Muscle layer of duodenum (tissue), 2 donors: ENCODE results near the gene FNDC11.
A peak's percentile ranks its signal among the peaks of the same experiment; 100 is the strongest.

Source experiments
- H3K27ac ChIP-seq: one replicate; pipeline ENCODE4 v1.7.0; 2013; ENCODE audit warnings: mild to moderate bottlenecking, low read length
- H3K27me3 ChIP-seq: one replicate; pipeline ENCODE4 v1.7.0; 2013; ENCODE audit warnings: low read depth, mild to moderate bottlenecking, control low read depth, low read length
- H3K36me3 ChIP-seq, 2 donors: one replicate each; pipeline ENCODE4 v1.7.0; 2013; ENCODE audit warnings: low read length in 2 of 2, control low read depth in 1 of 2, mild to moderate bottlenecking in 1 of 2; ENCODE audit not compliant: insufficient read depth in 2 of 2, control insufficient read depth in 1 of 2
- H3K4me1 ChIP-seq, 2 donors: one replicate each; pipeline ENCODE4 v1.7.0; 2013; ENCODE audit warnings: low read length in 2 of 2, mild to moderate bottlenecking in 2 of 2, control low read depth in 1 of 2, moderate library complexity in 1 of 2; ENCODE audit not compliant: insufficient read depth in 2 of 2, control insufficient read depth in 1 of 2
- H3K4me3 ChIP-seq, 2 donors: one replicate each; pipeline ENCODE4 v1.7.0; 2013; ENCODE audit warnings: low read length in 2 of 2, low read depth in 1 of 2, mild to moderate bottlenecking in 1 of 2
- H3K9me3 ChIP-seq, 2 donors: one replicate each; pipeline ENCODE4 v1.7.0; 2013; ENCODE audit warnings: low read length in 2 of 2, control low read depth in 1 of 2, mild to moderate bottlenecking in 1 of 2; ENCODE audit not compliant: control insufficient read depth in 1 of 2
- donor health status: healthy.

The FNDC11 gene

DNA sequence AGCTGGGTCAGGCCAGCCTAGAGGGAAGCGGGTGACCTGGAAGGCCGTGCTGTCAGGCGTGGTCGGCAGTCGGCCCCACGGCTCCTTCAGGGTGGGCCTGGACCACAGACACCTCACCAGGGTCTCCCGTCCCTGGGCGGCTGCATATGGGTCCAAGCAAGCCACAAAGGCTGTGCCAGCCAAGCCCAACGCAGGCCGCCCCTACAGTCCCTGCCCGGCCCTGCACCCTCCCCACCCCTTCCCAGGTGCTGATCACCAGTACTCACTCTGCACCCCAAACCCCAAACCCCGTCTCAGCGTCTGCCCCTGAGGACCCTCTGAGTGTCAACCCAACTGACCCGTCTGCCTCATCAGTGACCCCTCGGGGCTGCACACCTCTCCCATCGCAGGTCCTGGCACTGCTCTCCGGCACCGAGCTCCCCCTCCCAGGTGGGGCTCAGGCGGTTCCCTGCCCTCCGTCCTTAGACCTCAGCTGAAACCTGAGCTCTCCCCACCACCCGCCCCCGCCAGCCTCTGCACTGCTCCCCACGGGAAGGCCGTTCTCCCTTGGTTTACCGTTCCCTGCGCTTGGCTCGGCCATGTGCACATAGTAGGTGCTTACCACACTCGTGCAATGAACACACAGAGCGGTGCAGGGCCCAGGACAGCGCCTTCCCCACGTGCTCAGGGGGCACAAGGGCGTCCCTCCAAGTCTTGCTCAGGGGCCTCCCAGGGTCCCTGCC lies 34.9 kb upstream of the FNDC11 start:
- H3K4me3 ChIP-seq: peak overlapping the region; percentile 53 to 89
- H3K36me3 ChIP-seq: peaks cover 0 to 6% of the 10 kb centered on the region in 2 donors
- peaks cover 0 to 17% of the 10 kb centered on the region in 2 donors for H3K4me1 ChIP-seq
- H3K9me3 ChIP-seq: no peaks in the 10 kb centered on the region
- no peak overlapping the region for H3K27ac ChIP-seq
- peaks cover 4% of the 10 kb centered on the region for H3K27me3 ChIP-seq

DNA sequence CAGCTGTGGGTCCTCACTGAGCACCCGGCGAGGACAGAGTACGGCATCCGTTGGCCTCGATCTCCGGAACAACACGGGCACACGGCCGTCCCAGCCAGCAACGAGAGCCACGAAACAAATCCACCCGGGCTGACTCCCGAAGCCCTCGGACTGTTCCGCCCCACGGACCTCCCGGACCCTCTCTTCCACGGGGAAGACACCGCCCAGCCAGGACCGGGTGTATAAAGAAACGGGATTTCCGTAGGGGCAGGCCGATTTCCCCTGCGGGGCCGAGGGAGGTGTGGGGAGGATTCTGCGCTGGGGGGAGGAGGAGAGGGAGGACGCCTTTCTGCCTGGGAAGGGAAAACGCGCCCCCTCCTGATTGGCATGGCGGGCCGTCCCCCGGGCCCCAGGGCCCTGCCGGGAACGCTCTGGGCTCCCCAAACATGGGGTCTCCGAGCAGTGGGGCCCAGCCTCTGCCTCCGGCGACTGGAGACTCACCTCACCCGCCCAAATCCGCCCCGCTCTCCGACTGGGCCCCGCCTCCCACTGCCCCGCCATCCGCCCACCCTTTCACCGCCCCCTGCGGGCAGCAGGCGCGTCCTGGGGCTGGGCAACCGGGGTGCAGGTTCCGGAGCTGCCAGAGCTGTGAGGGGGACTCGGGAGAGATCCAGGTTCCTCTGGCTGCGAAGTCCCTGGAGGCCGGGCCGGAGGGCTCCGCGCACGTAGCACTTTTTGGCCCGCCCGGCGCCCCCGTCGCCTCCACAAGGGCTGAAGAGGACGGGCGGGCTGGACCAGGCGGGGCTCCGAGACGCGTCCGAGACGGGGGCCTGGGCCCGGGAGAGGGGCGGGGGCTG lies 34.1 kb upstream of the FNDC11 start:
- Histone ChIP-seq H3K27me3 (peaks cover 4% of the 10 kb centered on the region), H3K4me3 (peak overlapping the region; percentile 53 to 89), H3K4me1 (peaks cover 0 to 17% of the 10 kb centered on the region in 2 donors), H3K9me3 (no peaks in the 10 kb centered on the region), H3K36me3 (peaks cover 0 to 6% of the 10 kb centered on the region in 2 donors), H3K27ac (no peak overlapping the region)

DNA sequence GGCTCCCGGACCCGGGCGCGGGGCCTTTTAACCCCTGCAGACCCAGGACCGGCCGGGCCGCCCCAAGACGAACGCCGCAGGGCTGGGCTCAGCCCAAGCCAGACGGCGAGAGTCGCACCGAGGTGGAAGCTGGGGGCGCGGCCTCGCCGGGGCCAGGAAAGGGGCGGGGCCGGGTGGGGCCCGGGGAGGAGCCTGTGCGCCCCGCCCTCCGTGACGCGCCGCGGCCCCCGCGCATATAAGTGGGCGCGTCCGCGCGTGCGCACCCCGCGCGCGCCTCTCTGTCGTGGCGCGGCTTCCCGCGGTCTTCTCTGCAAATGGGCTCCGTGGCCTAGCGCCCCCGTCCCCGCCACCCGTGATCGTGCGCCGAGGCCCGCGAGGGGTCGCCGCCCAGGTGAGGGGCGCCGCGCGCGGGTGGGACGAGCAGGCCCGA lies 33.4 kb upstream of the FNDC11 start, which contains the start of gene PPDPF:
Gene PPDPF, plus strand, starts transcription at position 262 of the 430 bp plus-strand sequence. CDS start 544 bp downstream, outside the sequence.
- H3K4me1 ChIP-seq: peaks cover 0 to 17% of the 10 kb centered on the region in 2 donors
- peak within 1 kb of the TSS; percentile 74 to 89 for H3K4me3 ChIP-seq
- H3K27me3 ChIP-seq: peaks cover 4% of the 10 kb centered on the region
- H3K36me3 ChIP-seq: peaks cover 0 to 6% of the 10 kb centered on the region in 2 donors
- H3K9me3 ChIP-seq: no peaks in the 10 kb centered on the region
- H3K27ac ChIP-seq: peak within 1 kb of the TSS; percentile 72

DNA sequence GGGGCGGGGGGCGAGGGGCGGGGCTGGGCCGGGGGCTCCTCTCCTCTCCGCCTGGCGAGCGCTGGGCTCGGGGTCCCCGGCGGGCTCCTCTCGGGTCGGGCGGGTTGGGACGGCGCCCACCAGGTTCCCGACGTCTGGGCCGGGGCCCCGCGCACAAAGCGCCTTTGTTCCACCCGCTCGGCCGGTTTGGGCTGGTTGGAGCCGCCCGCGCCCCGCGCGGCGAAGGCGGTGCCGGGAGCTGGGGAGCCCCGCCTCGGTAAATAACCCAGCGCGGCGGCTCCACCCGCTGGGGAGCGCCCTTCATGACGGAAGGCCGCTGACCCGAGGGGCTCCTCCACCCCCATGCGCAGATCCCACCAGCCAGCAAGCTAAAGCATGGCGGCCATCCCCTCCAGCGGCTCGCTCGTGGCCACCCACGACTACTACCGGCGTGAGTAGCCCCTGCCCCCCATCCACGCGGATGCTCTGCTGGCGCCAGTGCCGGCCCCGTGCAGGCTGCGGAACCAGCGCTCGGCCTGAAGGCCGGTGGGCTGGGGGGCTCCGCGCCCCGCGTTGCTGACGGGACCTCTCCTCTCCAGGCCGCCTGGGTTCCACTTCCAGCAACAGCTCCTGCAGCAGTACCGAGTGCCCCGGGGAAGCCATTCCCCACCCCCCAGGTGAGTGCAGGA lies 32.9 kb upstream of the FNDC11 start:
- no peaks in the 10 kb centered on the region for H3K9me3 ChIP-seq
- H3K27ac ChIP-seq: peak overlapping the region; percentile 72
- peak overlapping the region; percentile 74 to 89 for H3K4me3 ChIP-seq
- H3K4me1 ChIP-seq: peaks cover 0 to 17% of the 10 kb centered on the region in 2 donors
- peaks cover 4% of the 10 kb centered on the region for H3K27me3 ChIP-seq
- H3K36me3 ChIP-seq: peaks cover 0 to 6% of the 10 kb centered on the region in 2 donors

DNA sequence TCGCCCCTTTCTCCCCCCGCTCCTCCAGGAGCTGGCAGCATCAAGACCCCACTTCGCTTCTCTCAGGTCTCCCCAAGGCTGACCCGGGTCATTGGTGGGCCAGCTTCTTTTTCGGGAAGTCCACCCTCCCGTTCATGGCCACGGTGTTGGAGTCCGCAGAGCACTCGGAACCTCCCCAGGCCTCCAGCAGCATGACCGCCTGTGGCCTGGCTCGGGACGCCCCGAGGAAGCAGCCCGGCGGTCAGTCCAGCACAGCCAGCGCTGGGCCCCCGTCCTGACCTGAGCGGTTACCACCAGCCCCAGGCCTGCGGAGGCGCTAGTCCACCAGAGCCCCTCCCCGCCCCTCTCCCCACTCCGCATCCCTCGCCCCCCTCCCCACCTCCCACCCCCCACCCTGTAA lies 32.4 kb upstream of the FNDC11 start:
- Histone ChIP-seq H3K27me3 (peaks cover 4% of the 10 kb centered on the region), H3K27ac (peak overlapping the region; percentile 72), H3K9me3 (no peaks in the 10 kb centered on the region), H3K36me3 (peaks cover 0 to 6% of the 10 kb centered on the region in 2 donors), H3K4me3 (peak overlapping the region; percentile 74 to 89), H3K4me1 (peaks cover 0 to 17% of the 10 kb centered on the region in 2 donors)

DNA sequence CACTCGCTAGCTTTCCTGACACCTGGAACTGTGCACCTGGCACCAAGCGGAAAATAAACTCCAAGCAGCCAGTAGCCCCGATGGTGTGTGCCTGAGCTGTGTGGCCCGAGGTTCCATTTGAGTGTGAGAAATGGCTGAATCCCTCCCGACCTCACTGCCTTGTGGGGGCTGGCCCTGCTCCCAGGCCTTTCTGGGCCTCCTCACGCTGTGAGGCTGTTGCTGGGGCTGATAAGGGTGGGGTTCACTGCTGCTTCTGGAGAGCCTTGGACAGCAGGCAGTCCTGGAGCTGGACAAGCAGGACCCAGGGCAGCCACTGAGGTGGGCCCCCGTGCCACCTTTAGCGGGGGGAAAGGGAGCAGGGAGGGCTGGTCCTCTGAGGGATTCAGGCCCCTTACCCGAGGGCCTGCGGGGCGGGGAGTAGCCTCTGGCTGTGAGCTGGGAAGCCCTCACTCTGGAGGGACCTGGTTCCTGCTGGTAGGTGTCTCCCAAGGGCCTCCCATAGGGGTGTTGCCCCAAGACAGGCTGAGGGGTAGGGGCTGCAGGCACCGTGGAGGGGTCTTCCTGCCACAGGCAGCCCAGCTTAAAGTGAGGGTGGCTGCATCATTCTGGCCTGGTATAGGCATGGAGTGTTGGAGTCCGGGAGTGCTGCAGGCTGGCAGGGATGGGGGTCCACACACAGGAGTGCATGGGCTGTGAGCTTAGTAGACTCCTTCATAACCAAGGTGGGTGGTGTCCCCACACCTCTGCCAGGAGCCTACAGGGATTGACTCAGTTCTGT lies 31.7 kb upstream of the FNDC11 start:
- no peaks in the 10 kb centered on the region for H3K9me3 ChIP-seq
- no peak overlapping the region for H3K27ac ChIP-seq
- peaks cover 4% of the 10 kb centered on the region for H3K27me3 ChIP-seq
- peak overlapping the region in 1 of 2 donors; percentile 2 for H3K4me3 ChIP-seq
- peaks cover 0 to 17% of the 10 kb centered on the region in 2 donors for H3K4me1 ChIP-seq
- peaks cover 0 to 6% of the 10 kb centered on the region in 2 donors for H3K36me3 ChIP-seq

DNA sequence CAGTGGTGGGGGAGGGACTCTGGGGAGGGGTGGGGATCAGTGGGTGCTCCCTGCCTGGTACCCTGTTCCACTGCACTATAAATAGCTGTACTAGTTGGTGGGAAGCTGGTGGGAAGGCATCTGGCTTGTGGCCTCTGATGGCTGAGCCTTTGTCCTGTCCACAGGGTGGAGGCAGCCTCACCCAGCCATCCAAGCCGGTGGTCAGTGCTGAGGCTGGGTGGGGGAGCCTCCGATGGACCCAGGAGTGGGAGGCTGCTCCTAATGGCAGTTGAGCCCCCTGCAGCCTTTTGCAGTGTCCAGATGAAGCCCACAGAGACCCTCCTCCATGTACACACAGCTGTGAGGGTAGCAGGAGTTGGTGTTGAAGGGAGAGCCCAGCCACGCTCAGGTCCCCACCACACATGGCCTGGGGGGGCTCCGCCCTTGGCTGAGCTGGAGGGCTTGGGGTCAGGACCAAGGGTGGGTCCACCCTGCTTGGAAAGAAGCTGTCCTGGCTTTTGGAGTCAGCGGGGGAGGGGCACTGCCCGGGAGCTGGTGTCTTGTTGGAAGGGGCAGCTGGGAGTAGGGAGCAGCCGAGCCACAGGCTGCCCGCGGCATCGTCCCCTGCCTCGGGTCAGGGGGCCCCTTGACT lies 30.9 kb upstream of the FNDC11 start:
- no peak overlapping the region for H3K27ac ChIP-seq
- peak overlapping the region in 1 of 2 donors; percentile 19 for H3K4me3 ChIP-seq
- no peaks in the 10 kb centered on the region for H3K9me3 ChIP-seq
- peaks cover 0 to 17% of the 10 kb centered on the region in 2 donors for H3K4me1 ChIP-seq
- H3K27me3 ChIP-seq: peaks cover 4% of the 10 kb centered on the region
- peaks cover 0 to 6% of the 10 kb centered on the region in 2 donors for H3K36me3 ChIP-seq

DNA sequence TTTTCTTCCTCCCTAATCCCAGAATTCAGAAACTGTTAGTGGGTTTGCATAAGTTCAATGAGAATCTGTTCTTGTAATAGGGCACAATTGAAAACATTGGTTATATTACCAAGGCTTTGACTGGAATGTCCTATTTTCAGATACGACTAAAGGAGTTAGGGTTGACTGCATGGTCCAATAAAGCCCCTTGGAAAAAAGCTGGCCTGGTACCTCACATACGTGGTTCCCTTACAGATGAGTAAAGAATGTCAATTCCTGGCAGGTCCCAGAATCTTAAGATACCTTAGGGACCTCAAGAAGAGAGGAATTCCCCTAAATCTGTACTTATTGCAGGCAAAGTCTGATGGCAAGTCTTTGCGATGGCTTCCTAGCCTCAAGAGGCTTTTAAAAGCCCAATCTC lies 28.8 kb upstream of the FNDC11 start:
- Histone ChIP-seq H3K4me3 (no peak overlapping the region), H3K36me3 (peaks cover 0 to 6% of the 10 kb centered on the region in 2 donors), H3K27ac (no peak overlapping the region), H3K4me1 (peaks cover 0 to 14% of the 10 kb centered on the region in 2 donors), H3K27me3 (no peaks in the 10 kb centered on the region), H3K9me3 (no peaks in the 10 kb centered on the region)

DNA sequence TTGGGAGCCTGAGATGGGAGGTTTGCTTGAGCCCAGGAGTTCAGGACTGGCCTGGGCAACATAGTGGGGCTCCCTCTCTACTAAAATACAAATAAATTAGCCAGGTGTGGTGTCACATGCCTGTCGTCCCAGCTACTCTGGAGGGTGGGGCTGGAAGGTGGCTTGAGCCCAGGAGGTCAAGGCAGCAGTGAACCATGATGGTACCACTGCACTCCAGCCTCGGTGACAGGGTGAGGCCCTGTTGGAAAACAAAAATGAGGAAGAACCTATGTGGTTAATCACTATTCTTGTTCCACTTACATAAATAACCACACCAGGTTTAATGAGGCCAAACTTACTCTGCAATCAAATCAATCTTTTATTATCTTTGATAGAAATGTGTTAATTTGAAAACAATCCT lies 28.0 kb upstream of the FNDC11 start:
- Histone ChIP-seq H3K9me3 (no peaks in the 10 kb centered on the region), H3K27me3 (no peaks in the 10 kb centered on the region), H3K27ac (no peak overlapping the region), H3K4me3 (no peak overlapping the region), H3K4me1 (peaks cover 0 to 14% of the 10 kb centered on the region in 2 donors), H3K36me3 (peaks cover 0 to 6% of the 10 kb centered on the region in 2 donors)

DNA sequence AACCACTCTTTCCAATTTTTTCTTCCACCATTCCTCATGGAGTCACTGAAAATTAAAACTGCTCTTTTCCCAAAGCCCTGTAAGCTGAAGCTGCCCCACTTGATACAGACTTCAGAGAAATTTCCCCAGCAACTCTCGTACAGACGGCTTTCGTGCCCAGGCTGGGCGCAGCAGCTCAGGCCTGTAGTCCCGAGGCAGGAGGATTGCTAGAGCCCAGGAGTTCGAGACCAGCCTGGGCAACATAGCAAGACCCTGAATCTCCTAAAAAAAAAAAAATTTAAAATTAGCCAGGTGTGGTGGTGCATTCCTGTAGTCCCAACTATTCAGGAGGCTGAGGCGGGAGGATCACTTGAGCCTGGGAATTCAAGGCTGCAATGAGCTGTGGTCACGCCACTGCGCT lies 26.8 kb upstream of the FNDC11 start:
- Histone ChIP-seq H3K27me3 (no peaks in the 10 kb centered on the region), H3K4me1 (peaks cover 0 to 5% of the 10 kb centered on the region in 2 donors), H3K27ac (no peak overlapping the region), H3K4me3 (no peak overlapping the region), H3K9me3 (no peaks in the 10 kb centered on the region), H3K36me3 (peaks cover 0 to 6% of the 10 kb centered on the region in 2 donors)
